Esophagus squamous epithelium (tissue), 4 donors: ENCODE measurements around the gene NSD2.

Experiments
- CTCF ChIP-seq, 6 experiments: fragments of 450-650 bp in 4 of 6; fragments of 200-600 bp in 2 of 6; sonication (generic) in 2 of 6; IDR thresholded peaks; one replicate each; pipeline ENCODE4 v1.5.1; 2016 to 2019; ENCODE audit warnings: antibody characterized with exemption in 6 of 6, mild to moderate bottlenecking in 4 of 6, moderate library complexity in 4 of 6
- POLR2A ChIP-seq, 4 donors: fragments of 450-650 bp; IDR thresholded peaks; one replicate each; pipeline ENCODE4 v1.6.1; 2017; ENCODE audit warnings: antibody characterized with exemption in 4 of 4, mild to moderate bottlenecking in 4 of 4, moderate library complexity in 3 of 4

GRCh38 chr4:1953335-1953734 is 82.1 kb downstream of the NSD2 start:
- TF ChIP-seq CTCF (IDR thresholded peaks at IDR 0.05) (no peak), POLR2A (IDR thresholded peaks at IDR 0.05) (no peak)
